ENCODE data around the gene ALDOC. TPM values are rescaled to one million over a fixed set of nuclear protein-coding genes. Genes with fewer than 3 reads are reported as not detected.

The ALDOC gene
- total and polyA plus RNA-seq, 4 donors, result 40.1 to 131 (median 94.8) TPM

GRCh38 chr17:28567604-28568003, 9.1 kb downstream of the ALDOC start:
- Histone ChIP-seq H3K4me3 (ENCODE audit: low read depth in 1 of 3, low read length in 3 of 3) (no peak overlapping the region), H3K36me3 (ENCODE audit: control insufficient read depth in 4 of 4, insufficient read depth in 3 of 4, low read depth in 1 of 4, low read length in 3 of 4) (peaks cover 2 to 13% (median 7%) of the 10 kb centered on the region in 4 donors), H3K4me1 (ENCODE audit: control insufficient read depth in 4 of 4, insufficient read depth in 4 of 4, low read length in 3 of 4) (peaks cover 7 to 22% (median 15%) of the 10 kb centered on the region in 4 donors), H3K9me3 (ENCODE audit: control insufficient read depth in 4 of 4, low read length in 3 of 4) (no peaks in the 10 kb centered on the region), H3K27me3 (ENCODE audit: control insufficient read depth in 4 of 4, insufficient read depth in 4 of 4, low read length in 3 of 4) (no peaks in the 10 kb centered on the region), H3K9ac (ENCODE audit: low read depth in 1 of 2, low read length in 2 of 2) (no peak overlapping the region), H3K27ac (ENCODE audit: low read depth in 1 of 2, low read length in 2 of 2) (no peak overlapping the region)
- TF ChIP-seq, protein P1, sequence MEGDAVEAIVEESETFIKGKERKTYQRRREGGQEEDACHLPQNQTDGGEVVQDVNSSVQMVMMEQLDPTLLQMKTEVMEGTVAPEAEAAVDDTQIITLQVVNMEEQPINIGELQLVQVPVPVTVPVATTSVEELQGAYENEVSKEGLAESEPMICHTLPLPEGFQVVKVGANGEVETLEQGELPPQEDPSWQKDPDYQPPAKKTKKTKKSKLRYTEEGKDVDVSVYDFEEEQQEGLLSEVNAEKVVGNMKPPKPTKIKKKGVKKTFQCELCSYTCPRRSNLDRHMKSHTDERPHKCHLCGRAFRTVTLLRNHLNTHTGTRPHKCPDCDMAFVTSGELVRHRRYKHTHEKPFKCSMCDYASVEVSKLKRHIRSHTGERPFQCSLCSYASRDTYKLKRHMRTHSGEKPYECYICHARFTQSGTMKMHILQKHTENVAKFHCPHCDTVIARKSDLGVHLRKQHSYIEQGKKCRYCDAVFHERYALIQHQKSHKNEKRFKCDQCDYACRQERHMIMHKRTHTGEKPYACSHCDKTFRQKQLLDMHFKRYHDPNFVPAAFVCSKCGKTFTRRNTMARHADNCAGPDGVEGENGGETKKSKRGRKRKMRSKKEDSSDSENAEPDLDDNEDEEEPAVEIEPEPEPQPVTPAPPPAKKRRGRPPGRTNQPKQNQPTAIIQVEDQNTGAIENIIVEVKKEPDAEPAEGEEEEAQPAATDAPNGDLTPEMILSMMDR (IDR thresholded peaks at IDR 0.05; ENCODE audit: low read depth, low read length, missing input control), result no peak
- TF ChIP-seq, protein P2, sequence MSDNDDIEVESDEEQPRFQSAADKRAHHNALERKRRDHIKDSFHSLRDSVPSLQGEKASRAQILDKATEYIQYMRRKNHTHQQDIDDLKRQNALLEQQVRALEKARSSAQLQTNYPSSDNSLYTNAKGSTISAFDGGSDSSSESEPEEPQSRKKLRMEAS (IDR thresholded peaks at IDR 0.05), result no peak
- TF ChIP-seq YY1 (IDR thresholded peaks at IDR 0.05) (no peak), FOXA1 (IDR thresholded peaks at IDR 0.05) (no peak), JUND (IDR thresholded peaks at IDR 0.05) (no peak), GABPA (IDR thresholded peaks at IDR 0.05 in 1 of 2, conservative IDR thresholded peaks at IDR 0.05 in 1 of 2) (no peak)
- TF ChIP-seq, protein P3, sequence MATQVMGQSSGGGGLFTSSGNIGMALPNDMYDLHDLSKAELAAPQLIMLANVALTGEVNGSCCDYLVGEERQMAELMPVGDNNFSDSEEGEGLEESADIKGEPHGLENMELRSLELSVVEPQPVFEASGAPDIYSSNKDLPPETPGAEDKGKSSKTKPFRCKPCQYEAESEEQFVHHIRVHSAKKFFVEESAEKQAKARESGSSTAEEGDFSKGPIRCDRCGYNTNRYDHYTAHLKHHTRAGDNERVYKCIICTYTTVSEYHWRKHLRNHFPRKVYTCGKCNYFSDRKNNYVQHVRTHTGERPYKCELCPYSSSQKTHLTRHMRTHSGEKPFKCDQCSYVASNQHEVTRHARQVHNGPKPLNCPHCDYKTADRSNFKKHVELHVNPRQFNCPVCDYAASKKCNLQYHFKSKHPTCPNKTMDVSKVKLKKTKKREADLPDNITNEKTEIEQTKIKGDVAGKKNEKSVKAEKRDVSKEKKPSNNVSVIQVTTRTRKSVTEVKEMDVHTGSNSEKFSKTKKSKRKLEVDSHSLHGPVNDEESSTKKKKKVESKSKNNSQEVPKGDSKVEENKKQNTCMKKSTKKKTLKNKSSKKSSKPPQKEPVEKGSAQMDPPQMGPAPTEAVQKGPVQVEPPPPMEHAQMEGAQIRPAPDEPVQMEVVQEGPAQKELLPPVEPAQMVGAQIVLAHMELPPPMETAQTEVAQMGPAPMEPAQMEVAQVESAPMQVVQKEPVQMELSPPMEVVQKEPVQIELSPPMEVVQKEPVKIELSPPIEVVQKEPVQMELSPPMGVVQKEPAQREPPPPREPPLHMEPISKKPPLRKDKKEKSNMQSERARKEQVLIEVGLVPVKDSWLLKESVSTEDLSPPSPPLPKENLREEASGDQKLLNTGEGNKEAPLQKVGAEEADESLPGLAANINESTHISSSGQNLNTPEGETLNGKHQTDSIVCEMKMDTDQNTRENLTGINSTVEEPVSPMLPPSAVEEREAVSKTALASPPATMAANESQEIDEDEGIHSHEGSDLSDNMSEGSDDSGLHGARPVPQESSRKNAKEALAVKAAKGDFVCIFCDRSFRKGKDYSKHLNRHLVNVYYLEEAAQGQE (IDR thresholded peaks at IDR 0.05), result no peak
- 85% methylated on average over 3 of the region's 3 CpGs for WGBS
- DNase-seq (ENCODE audit: low spot score), result no peak

DNA sequence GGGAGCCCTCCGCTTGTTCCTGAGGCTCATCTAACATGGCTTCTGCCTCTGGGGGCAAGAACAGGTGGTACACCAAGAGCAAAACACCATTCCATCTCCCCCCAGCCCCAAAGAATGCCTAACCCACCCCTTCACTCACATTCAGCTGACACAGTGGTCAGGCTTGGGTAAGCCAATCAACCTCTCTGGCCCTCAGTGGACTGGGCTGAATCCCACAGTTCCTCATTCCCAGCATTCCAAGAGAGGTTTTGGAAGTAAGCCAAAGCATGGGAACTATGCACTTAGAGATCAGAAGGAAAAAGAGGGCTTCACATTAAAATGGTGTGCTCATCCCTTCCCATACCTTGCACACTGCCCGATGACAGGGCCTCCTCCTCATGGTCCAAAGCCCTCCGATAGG, 13.2 kb downstream of the ALDOC start:
- Histone ChIP-seq H3K9me3 (ENCODE audit: control insufficient read depth in 4 of 4, low read length in 3 of 4) (no peaks in the 10 kb centered on the region), H3K27me3 (ENCODE audit: control insufficient read depth in 4 of 4, insufficient read depth in 4 of 4, low read length in 3 of 4) (no peaks in the 10 kb centered on the region), H3K27ac (ENCODE audit: low read depth in 1 of 2, low read length in 2 of 2) (no peak overlapping the region), H3K4me1 (ENCODE audit: control insufficient read depth in 4 of 4, insufficient read depth in 4 of 4, low read length in 3 of 4) (no peaks in the 10 kb centered on the region), H3K4me3 (ENCODE audit: low read depth in 1 of 3, low read length in 3 of 3) (no peak overlapping the region), H3K9ac (ENCODE audit: low read depth in 1 of 2, low read length in 2 of 2) (no peak overlapping the region), H3K36me3 (ENCODE audit: control insufficient read depth in 4 of 4, insufficient read depth in 3 of 4, low read depth in 1 of 4, low read length in 3 of 4) (peaks cover 4 to 28% (median 20%) of the 10 kb centered on the region in 4 donors)
- TF ChIP-seq JUND (IDR thresholded peaks at IDR 0.05) (no peak), FOXA1 (IDR thresholded peaks at IDR 0.05) (no peak), RAD21 (IDR thresholded peaks at IDR 0.05) (no peak), FOXA2 (IDR thresholded peaks at IDR 0.05) (no peak), HNF4A (conservative IDR thresholded peaks at IDR 0.05) (no peak), EGR1 (IDR thresholded peaks at IDR 0.05; ENCODE audit: low read depth in 2 of 2) (no peak), HNF4G (IDR thresholded peaks at IDR 0.05) (no peak), NR2F2 (IDR thresholded peaks at IDR 0.05) (no peak), TAF1 (conservative IDR thresholded peaks at IDR 0.05) (no peak), SP1 (IDR thresholded peaks at IDR 0.05) (no peak), GABPA (IDR thresholded peaks at IDR 0.05 in 1 of 2, conservative IDR thresholded peaks at IDR 0.05 in 1 of 2) (no peak), YY1 (IDR thresholded peaks at IDR 0.05) (no peak)
- TF ChIP-seq, protein P1 (IDR thresholded peaks at IDR 0.05; ENCODE audit: low read depth, low read length, missing input control), result no peak
- TF ChIP-seq, protein P4, sequence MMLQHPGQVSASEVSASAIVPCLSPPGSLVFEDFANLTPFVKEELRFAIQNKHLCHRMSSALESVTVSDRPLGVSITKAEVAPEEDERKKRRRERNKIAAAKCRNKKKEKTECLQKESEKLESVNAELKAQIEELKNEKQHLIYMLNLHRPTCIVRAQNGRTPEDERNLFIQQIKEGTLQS (IDR thresholded peaks at IDR 0.05), result no peak
- TF ChIP-seq, protein P5, sequence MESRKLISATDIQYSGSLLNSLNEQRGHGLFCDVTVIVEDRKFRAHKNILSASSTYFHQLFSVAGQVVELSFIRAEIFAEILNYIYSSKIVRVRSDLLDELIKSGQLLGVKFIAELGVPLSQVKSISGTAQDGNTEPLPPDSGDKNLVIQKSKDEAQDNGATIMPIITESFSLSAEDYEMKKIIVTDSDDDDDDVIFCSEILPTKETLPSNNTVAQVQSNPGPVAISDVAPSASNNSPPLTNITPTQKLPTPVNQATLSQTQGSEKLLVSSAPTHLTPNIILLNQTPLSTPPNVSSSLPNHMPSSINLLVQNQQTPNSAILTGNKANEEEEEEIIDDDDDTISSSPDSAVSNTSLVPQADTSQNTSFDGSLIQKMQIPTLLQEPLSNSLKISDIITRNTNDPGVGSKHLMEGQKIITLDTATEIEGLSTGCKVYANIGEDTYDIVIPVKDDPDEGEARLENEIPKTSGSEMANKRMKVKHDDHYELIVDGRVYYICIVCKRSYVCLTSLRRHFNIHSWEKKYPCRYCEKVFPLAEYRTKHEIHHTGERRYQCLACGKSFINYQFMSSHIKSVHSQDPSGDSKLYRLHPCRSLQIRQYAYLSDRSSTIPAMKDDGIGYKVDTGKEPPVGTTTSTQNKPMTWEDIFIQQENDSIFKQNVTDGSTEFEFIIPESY (IDR thresholded peaks at IDR 0.05), result no peak
- TF ChIP-seq, protein P3 (IDR thresholded peaks at IDR 0.05), result no peak
- TF ChIP-seq, protein P2 (IDR thresholded peaks at IDR 0.05), result no peak
- no peak for DNase-seq (ENCODE audit: low spot score)
- WGBS, result 91% methylated on average over 3 of the region's 3 CpGs

All from liver (tissue), 9 donors.